Stimulated activated CD4-positive, alpha-beta T cell treated with anti-CD3 and anti-CD28 coated beads, Interleukin-15, amount 100 ng/mL, for 48 hours (primary cell): Measurements from ENCODE around the gene ASTN2.

Experiments used
- DNase-seq, 2 donors: peaks; one replicate each; pipeline ENCODE4 v3.0.0-alpha.2; 2020; ENCODE audit warnings: low read depth in 2 of 2

The ASTN2 gene

DNA sequence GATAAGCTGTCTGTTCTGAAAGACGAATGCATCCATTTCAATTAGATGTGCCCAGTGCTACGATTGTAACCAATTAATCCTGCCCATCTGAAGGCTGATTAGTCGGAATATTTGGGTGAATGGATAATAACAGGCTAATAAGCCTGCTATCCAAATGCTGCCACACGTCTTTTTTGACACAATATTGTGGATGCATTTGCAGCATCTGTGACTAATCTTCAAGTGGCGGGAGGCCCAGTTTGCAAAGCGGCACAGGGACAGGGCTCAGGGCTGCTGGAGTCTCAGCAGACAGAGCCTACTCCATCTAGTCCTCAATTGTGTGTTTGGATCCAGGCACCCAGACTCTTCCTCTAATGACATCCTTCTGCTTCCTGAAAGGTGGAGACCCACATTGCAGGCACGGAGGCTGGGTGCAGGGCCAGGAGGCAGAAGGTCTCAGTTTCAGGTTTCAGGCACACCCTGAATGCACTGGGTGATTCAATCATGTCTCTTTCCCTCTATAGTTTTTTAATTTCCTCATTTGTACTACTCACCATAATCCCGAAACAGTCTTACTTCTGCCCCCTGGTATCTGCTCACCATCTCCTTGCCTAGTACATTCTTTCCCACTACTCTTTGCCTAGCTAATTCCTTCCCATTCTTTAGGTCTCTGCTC is 169.6 kb downstream of the ASTN2 start:
- no peak for DNase-seq

DNA sequence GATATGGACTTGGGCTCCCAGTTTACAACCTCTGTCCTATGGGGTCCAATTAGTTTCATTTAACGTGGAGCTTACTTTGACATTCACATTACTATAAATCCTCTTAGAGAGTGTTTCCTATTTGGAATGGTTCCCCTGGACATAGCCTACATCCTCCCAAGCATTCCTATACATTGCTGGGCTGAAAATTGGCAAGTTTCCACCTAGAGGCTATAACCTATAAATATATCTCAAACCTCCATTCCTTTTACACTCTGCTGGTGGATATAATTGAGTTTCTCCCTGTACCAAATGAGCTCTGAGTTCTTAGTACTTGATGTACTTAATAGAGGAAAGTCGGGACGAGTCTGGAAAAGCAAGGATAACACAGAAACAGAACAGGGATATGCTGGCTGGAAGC is 172.8 kb downstream of the ASTN2 start:
- no peak for DNase-seq

DNA sequence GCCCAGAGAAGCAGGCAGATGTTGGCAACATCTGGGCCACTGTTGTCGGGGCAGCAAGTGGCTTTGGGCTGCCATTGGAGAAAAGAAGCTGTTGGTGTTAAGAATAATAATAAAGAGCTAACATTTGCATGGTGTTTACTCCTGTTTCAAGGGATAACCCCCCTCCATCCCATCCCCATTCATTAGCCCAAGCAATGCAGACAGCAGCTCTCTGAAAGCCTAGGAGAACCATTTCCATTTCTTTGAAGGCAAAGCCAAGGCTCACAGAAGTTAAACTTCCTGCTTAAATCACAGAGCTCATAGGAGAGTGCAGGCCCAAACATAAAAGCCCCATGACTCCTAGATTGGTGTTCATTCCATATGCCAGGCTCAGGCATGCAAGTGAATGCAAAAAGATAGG is 175.4 kb downstream of the ASTN2 start:
- DNase-seq, result no peak

DNA sequence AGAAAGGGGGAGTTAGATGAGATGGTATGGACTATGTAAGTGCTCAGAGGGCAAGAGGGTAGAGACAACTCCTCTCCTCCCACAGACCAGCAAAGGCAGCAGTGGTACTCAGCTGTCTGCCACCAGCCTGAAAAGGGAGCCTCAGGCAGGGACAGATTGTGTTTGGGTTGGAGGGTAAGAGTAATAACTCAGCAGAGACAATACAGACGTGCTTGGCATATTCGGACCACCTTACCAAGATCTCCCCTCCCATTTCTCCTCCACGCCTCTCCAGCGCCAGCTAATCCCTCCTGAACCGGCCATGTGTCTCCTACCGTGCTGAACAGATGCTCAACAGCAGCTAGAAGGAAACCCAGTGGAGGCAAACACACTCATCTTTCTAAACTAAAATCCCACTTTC is 180.8 kb downstream of the ASTN2 start:
- no peak for DNase-seq

DNA sequence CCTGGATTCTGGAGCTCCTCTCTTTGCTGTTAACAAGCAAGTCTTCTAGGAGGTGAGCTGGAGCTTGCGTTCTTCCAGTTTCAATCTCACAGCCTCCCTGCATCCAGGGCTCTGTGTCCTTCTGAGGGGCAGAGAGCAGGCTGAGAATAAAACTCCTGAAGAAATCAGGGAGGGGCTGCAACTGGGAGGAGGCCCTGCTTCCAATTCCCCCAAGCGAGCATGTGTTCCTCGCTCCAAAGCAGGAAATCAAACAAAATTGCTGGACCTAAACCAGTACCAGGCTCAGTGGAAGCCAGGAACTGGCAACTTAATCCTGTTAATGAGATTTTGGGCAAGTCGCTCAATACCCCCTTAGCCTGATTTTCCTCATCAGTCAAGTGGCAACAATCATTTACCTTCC is 181.8 kb downstream of the ASTN2 start:
- no peak for DNase-seq

DNA sequence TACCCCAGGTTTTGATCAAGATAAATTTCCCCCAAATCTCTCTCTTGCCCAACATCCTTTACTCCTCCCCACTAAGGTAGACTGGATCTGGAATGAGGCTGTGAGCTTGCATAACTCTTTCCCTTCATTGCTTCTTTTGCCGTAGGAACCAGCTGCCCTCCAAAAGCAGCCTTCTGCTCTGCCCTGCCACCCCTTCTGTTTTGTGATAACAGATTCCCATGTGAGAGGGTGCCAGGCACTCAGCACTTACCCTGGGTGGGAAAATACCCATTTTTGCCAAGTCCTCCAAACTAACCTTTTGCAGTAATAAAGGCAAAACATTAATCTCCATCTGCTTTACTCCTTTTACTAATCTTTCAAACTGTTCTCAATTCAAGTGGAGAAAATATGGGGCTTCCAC is 182.6 kb downstream of the ASTN2 start:
- DNase-seq, result no peak

DNA sequence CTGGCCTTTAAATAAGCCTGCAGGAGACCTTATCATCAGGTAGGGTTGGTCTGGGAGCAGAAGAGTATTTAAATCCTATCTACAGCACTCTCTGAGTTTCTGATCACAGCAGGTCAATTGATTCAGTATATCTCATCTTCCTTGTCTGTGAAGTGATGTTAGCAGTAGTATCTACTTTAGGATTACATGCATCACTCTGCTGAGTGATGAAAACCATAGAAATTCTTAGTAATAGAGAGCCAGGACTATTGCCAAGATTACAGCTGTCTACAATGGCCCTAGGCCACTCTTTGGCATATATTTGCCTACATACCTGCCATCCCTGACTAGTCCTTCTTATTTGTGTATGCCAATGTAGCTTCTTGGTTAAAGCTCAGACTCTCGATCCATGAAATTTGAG is 183.8 kb downstream of the ASTN2 start:
- no peak for DNase-seq

DNA sequence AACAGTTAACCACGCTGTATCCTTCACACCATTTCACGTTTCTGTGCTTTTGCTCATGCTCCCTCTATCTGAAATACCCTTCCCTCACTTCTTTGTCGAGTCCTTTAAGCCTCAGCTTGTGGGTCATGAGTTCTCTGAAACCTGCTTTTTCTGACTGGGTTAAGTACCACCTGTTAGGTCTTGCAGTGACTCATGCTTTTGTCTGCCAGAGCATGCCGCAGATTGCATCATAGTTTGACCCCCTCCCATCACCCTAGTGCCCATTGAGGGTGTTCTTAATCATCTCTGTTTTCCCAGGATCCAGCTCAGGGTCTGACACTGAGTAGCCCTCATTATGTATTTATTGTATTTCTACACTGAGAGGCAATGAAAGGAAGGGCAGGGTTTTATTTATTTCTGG is 190.2 kb downstream of the ASTN2 start:
- no peak for DNase-seq

DNA sequence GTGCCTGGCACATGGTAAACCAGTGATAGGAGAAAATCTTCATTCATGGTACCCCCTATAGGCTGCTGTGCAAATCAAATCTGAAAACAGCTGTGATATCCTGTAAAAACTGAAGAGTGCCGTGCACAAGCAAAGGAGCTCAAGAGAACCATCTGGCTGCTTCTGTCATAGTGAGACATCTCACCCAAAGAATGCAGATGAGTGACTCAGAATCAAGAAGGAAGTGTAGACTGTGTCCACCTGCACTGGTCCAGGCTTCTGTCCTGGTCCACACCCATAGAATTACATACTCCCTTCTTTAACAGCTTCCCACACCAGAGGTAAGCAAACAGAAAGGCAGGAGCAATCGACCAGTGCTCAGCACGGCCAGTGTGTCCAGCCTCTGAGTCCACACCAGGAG is 195.9 kb downstream of the ASTN2 start:
- DNase-seq, result no peak

DNA sequence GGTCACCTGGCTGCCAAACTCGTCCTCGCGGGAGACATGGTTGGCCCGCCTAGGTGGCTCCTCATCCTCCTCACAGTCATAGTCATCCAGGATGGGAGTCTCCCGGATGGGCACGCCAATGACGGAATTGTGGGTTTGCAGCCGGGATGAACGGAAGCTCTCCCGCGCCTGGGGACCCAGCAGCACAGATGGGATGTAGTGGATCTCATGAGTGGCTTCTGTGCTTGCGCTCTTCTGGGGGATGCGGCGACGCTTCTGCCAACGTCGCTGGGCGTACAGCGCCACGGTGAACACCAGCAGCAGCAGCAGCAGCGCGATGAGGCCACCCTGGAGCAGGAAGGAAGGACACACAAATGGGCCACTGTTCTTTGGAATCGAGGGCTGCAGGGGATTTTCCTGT is 200.4 kb downstream of the ASTN2 start:
- no peak for DNase-seq

DNA sequence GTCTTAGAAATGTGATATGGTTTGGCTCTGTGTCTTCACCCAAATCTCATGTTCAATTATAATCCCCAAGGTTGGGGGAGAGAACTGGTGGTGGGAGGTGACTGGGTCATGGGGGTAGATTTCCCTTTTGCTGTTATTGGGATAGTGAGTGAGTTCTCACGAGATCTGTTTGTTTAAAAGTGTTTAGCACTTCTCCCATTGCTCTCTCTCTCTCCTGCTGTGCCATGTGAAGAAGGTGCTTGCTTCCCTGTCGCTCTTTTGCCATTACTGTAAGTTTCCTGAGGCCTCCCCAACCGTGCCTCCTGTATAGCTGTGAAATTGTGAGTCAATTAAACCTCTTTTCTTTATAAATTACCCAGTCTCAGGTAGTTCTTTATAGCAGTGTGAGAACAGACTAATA is 203.6 kb downstream of the ASTN2 start:
- DNase-seq, result no peak

DNA sequence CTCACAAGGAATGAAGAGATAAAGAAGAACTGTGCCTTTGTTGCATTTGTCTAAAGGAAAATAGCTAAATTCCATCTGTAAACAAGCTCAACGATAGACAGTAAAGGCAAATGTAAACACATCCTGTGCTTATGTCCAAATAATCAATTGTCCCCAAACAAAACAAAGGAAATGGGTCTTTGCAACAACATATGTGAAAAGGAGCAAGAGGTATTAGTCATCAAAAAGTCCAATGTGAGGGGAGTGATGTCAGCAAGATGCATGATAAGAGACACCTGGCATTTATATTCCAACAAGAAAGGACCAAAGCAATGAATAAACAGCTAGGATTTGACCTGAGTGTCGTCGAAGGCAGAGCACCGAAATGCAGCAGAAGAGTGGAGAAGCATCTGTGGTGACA is 209.1 kb downstream of the ASTN2 start:
- DNase-seq, result no peak

DNA sequence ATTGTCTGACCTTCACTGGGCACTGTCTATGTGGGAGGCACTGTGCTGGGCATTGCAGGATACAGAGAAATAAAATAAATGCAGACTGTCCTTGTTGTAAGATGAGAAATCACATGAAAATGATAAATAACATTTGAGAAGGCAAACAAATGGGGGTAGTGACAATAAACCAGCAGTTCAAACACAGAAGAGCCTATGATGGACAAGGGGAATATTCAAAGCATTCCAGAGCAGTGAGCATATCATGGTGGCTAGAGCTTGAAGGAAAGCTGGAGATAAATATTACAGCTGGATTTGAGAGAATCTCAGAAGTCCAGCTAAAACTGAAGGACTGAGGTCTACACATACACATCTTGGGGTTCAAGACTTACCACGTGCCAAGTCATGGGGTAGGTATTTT is 209.9 kb downstream of the ASTN2 start:
- DNase-seq, result no peak

DNA sequence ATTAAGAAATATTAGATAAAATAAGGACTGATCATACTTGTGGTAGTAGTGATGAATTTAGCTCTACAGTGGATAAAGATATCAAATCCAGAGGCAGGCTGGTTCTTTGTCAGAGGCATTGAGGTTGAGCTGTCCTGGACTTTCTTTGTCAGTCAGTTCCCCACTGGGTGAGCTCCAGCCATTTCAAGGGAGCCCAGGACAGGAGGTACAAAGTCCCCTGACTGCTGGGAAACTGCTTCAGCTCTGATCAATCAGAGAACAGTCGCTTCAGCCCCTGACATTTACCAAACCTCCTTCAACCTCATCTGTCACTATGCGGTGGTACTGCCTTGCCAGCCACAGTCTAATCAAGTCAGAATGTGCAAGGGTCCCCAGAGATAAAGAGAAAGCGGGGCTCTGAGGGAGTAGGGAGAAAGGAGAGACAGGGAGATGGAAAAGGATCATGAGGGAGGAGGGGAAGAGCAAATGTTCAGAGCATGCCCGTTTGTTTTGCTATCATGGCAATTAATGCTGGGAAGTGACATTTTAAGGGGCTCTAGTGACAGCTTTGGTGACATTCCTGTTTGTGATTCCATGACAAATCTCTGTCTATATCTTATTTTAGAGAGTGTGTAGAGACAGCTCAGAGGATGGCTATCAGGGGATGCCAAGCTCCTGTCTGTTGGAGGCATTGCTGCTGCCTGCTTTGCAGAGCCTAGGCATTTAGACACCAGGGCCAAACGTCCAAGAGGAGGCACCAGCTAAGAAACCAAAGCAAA is 223.2 kb downstream of the ASTN2 start:
- DNase-seq, result no peak

DNA sequence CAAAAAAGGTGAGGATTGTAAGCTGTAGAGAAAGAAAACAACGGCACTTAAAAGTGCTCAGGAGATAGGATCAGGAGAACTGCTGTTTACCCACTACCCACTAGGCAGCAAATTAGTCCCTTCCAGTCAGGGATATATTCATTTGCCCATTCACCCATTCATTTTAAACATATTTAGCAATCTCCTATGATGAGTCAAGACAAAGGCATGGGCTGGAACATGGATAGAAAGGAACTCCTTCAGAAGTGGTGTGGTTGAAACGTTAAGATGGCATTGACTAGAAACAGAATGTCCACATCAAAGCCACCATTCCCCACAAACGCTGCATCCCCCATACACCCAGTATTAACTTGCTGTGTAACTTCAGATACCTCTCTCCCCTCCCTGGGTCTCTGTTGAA is 225.7 kb downstream of the ASTN2 start:
- no peak for DNase-seq

DNA sequence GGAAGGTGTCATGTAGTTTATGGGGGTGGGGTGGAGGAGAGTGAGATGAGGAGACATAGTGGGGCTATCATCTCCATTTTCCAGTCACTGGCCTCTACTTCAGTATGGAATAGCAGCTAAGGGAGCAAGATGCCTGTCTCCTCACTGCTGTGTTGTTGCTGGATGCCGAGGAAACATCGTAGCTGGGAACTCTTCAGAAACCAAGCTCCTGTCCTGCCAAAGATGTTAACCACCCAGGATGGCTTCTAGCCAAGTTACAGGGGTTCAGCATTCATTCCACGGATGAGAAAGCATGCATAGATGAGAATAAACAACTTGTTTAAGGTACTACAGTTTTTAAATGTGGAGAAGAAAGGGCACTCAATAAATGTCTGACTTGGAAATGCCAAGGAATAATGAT is 226.5 kb downstream of the ASTN2 start:
- no peak for DNase-seq

DNA sequence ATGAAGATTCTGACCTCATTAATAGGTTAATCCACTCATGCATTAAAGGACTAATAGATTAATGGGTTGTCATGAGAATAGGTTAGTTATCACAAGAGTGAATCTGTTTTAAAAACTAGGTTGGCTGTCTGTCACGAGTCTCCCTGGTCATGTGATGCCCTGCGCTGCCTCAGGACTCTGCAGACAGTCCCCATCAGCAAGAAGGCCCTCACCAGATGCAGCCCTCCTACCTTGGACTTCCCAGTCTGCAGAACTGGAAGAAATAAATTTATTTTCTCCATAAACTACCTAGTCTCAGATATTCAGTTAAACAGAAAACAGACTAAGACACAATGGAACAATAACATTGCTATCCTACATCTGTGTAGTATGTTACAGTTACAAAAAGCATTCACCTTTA is 227.4 kb downstream of the ASTN2 start:
- no peak for DNase-seq

DNA sequence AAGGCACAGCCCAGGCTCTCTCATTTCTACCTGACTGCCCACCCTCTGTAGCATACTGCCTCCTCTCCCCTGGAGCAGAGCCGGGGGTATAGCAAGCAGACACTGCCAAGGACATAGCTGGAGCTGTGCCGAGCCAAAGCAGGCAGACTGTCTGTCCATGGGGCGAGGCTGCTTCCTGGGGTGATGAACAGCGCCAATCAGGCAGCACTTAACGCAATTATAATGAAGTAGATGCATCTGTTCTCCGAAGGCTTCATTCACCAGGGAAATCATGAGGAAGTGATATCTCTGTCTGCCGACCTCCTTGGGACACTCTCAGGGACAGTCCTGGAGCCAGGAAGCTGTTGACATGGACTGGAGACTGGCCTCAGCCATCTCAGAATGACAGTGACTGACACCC is 230.7 kb downstream of the ASTN2 start:
- DNase-seq, result no peak

DNA sequence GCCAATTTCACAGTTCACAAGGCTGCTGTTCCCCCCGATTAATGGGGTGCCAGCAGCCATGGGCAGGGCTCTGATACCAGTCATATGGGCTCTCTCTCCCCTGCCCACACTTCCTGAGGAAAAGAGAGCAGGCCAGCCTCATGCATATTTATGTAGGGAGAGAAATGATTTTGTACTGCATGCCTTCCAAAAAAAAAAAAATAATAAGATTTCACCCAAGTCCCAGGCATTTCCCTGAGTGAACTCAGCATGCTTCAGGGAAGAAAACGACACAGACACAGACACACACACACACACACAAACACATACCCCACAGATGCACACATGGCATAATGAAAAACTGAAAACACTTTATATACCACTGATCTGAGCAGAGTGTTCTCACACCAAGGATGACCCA is 232.8 kb downstream of the ASTN2 start:
- no peak for DNase-seq

DNA sequence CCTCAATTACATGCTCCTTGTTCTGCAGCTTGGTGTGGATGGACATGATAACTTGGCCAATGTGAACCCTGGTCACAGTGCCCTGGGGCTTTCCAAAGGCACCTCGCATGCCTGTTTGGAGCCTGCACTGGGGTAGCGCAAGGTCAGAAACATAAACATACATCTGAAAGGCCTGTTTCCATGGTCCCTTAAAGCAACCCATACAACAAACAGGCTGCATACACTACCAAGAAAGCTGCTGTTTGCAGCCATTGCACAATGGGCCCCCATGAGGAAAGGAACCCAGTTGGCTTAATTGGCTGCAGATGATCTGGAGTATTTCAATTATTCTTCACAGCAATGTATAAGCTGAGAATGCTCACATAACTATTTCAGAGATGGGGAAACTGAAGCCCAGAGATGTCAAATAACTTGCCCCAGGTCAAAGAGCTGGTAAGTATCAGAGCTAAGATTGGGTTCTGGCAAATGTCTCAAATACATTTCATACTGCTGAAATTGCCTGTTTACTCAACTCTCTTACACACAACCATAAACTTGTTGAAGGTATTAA is 233.9 kb downstream of the ASTN2 start:
- no peak for DNase-seq

DNA sequence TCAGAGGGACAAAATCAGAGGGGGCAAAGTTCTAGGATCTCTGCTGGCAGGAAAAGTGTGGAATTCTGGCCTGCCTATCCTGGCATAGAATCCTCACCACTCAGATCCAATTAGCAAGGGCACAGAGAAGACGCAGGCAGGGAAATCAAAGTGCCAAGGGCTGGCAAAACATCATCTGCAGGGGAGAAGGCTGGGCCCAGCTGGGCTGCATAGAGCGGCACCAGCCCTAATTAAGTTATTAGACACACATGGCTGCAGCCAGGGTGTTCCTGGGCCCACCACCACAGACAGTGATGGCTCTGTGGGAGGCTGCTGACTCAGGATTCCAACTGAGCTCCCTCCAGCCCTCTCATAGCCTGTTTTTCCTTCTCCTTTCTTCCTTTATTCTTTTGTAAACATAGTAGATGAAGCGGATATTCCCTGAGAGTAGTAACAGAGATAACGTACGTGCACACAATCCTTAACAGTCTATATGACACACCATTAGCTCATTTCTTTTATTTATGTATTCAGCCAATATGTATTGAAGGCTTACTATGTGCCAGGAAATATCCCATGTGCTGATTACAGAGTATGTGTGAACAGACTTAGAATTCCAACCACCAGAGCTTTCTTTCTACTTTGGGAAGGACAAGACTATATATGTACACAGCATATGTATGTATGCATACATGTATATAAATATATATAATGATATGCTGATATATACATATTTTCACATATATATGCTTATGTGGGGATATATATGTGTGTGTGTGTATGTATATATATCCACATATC is 236.1 kb downstream of the ASTN2 start:
- DNase-seq, result no peak

DNA sequence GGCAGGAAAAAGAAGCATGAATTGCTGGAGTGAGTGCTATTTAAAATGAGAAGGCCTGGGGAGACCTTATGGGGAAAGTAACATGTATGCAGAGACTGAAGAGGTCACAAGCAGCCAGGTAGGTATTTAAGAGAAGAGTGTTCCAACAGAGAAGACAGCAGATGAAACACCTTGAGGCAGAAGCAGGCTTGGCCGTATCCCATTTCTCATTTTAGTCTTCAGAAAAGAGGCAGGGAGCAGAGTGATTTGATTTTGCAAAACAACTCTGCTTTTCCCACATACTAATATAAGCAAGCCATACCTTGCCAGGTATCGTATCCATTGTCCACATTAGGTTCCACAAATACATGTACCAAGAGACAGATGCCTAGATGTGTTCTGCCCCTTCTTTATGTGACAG is 244.3 kb downstream of the ASTN2 start:
- DNase-seq, result no peak
